NCI-H2196 treated with DMSO at 0.1 percent for 48 hours (cell line): ENCODE results near the gene RBM26.

Experiments
- DNase-seq: peaks from one replicate; lab custom pipeline; 2025; ENCODE audit not compliant: unreplicated experiment; lab: John Stamatoyannopoulos, UW

Gene RBM26, protein sequence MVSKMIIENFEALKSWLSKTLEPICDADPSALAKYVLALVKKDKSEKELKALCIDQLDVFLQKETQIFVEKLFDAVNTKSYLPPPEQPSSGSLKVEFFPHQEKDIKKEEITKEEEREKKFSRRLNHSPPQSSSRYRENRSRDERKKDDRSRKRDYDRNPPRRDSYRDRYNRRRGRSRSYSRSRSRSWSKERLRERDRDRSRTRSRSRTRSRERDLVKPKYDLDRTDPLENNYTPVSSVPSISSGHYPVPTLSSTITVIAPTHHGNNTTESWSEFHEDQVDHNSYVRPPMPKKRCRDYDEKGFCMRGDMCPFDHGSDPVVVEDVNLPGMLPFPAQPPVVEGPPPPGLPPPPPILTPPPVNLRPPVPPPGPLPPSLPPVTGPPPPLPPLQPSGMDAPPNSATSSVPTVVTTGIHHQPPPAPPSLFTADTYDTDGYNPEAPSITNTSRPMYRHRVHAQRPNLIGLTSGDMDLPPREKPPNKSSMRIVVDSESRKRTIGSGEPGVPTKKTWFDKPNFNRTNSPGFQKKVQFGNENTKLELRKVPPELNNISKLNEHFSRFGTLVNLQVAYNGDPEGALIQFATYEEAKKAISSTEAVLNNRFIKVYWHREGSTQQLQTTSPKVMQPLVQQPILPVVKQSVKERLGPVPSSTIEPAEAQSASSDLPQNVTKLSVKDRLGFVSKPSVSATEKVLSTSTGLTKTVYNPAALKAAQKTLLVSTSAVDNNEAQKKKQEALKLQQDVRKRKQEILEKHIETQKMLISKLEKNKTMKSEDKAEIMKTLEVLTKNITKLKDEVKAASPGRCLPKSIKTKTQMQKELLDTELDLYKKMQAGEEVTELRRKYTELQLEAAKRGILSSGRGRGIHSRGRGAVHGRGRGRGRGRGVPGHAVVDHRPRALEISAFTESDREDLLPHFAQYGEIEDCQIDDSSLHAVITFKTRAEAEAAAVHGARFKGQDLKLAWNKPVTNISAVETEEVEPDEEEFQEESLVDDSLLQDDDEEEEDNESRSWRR

DNA sequence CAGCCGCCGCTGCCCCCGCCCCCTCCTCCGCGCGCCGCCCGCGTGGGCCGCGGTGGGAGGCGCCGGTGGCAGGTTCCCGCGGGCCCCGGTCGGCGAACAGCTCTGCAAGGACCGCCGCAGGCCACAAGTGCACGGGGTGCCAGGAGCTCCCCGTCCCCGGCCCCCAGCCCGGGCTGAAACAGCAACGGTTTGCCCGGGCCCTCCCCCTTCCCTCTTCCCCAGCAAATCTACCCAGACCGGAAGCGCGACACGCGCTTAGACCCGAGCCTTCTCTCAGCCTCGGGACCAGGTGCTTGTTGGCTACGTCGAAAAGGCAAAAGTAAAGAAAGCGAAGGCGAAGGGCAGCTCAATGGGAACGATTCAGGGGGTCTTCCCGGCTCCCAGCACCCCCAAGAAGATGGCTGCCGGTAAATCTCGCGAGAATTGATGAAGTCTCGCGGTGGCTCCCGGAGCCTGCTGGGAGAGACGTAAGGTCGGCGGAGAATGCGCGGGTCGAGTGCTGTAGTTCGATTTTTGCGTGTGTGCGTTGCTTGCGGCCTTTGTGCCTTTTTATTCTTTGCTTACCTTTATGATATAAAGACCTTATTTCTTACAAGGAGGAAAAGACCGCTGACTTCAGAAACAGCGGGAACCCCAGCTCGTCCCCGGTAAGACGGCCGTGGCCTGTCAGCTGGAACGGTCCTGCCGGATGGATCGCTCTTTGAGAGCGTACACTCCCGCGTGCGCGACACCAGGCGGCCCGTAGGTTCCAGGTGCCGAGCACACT is at the start of gene RBM26:
Gene RBM26, minus strand, starts transcription at position 425 of the 766 bp plus-strand sequence. CDS start 481 bp downstream, outside the sequence.
- peak; percentile 6 for DNase-seq

DNA sequence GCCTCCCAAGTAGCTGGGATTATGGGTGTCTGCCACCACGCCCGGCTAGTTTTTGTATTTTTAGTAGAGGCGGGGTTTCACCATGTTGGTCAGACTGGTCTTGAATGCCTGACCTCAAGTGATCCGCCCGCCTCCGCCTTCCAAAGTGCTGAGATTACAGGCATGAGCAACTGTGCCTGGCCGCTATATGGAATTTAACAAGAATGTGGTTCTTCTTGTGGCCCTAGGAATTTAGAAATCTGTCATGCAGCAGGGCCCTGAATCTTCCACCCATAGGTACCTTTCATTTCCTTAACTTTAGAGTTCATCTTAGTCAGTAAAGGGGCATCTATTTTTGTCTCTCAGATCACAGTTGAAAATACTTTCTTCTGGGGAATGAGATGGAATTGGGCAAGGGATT is 49.3 kb upstream of the RBM26 start:
- no peak for DNase-seq

DNA sequence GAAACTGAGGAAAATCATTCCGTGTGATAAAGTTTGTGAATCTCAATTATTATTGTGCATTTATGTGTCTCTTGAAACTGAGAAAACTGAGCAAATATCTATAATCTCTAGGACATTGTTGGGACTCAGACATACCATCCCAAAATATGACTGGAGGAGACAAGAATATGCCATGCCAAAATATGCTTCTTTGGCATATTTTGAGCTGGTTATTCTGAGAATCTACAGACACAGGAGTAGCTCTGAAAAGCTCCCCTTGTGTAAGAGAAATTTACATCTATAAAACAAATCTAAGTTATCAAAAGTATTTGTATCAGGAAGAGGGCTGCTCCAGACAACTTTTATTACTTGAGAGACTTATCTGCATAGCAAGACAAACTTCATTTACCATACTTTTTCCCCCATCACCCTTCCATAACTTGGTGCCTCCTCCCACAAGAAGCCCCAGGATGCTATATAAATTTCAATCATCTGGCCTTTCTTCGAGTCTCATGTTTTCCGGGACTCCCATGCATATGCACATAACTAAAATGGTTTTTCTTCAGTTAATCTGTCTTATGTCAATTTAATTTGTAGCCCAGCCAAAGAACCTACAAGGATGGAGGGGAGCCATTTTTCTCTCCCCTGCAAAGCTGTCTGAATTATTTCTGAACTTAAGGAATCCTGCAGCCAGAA is 46.3 kb upstream of the RBM26 start:
- DNase-seq = no peak

DNA sequence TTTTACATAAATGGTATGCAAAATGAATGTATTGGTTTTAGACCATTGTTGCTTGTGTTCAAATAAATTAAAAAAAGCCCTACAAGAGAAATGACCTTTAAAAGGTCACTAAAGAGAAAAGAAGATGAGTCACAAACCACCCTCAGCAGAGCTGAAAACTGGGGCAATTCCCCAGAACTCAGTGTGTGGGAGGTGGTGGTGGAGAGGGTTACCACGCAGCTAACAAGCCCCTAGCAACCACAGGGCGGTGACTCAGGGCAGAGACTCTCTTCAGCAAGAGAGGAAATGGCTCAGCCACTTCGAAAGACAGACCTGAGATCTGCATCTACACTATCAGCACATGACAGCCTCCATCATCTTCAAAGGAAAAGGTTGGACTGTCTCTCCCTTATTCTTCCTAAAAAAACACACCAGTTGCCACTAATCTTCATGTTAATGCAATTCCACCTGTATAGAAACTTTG is 45.5 kb upstream of the RBM26 start:
- no peak for DNase-seq

DNA sequence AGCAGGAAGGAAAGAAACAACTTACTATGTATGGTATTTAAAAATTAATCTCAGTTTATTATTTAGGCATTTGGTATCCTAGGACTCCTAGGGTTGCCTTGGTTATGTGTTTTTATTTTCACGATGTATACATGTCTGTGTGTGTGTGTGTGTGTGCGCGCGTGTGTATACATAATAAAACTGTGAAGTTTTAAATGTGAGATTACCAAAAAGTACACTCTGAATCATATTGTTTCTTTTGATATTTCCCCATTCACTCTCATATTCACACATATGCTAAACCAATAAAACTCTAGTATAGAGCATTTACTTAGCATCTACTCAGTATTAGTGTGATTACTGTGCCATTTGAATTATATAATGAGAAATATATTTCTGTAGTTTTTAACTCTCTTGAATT is 44.1 kb upstream of the RBM26 start:
- no peak for DNase-seq

DNA sequence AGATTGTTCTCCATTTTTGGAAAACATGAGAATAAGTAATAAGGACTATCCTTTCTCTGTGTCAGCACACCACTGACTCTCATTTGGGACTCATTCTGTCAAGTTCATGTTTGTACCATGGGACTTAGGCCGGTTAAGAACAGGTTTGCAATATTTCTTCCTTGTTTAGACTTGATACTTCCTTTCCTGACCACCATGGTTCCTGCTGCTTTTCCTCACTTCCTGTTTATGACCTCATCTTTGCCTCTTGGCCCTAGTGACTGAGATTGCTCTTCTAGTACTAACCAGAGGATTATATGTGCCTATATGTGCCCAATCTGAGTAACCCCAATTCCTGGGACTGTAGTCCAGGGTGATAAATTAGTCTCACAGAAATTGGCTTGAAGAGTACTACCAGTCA is 42.4 kb upstream of the RBM26 start:
- no peak for DNase-seq

DNA sequence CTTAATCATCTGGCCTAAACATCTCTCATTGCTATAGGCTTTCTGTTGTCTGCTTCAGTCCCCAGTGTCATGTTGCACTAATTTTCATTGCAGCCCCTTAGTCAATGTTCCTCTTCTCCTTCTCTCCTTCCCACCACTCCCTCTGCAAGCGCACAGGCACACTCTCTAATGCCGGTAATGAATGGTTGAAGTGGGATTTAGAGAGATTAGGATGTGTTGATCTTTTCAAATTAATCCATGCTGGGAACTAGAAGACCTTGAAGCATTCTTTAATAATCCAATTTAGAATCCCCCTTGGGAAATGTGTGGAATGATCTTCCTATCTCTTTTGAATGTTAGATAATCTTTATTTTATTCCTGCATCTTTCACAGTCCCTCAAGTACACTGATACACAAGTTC is 41.7 kb upstream of the RBM26 start:
- no peak for DNase-seq

DNA sequence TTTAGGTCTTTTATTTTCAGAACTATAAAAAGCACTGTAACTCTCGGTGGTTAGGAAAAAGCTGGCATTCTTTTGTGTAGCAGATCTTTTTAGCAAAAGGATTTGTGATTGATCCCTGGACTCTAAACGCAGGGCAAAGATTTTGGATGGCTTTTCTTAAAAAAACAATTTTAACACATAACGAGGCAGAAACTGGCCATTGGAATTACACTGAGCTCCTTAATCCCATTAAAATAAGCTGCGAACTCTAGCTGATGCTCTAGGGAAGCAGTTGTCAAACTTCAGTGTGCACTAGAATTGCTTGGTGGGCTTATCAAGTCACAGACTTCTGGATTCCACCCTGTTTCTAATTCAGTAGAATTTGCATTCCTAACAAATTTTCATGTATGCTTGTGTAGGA is 41.1 kb upstream of the RBM26 start:
- DNase-seq = no peak

DNA sequence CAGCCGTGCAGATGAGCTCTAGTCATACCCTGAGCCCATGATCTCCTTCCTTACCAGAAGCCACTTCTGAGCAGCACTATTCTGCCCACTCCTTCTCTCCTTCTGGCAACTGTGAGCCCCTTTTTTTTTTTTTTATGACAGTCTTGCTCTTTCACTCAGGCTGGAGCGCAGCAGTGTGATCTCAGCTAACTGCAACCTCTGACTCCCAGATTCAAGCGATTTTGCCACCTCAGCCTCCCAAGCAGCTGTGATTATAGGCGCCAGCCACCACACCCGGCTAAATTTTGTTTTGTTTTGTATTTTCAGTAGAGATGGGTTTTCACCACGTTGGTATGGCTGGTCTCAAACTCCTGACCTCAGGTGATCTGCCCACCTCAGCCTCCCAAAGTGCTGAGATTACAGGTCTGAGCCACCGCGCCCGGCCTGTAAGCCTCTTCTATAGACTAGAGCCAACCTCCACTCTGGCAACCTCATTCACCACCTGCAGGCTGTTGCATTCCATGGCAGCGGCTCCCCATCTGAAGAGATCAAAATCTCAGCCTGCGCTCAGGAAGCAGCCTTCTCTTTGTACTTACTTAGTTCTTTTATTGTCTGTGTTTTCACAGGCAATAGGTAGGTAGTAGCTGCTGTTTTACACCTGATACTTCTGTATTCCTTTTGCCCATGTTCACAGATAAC is 40.1 kb upstream of the RBM26 start:
- DNase-seq = no peak

DNA sequence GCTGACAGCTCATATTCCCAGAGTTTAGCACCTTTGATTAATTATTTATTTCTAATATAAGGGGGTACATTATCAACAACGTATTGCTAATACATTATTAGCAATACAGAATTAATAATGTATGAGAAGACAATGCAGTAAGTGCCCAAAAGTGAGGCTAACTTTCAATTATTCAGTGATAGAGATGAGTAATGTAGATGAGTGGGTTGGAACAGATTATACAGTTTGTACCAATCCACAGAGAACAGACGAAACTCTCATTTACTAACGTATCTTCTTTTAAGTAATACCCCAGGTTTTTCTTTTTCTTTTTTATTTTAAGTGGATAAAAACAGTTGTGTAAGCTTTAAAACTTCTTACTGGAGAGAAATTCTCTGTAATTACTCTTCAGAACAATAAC is 36.7 kb upstream of the RBM26 start:
- DNase-seq = no peak

DNA sequence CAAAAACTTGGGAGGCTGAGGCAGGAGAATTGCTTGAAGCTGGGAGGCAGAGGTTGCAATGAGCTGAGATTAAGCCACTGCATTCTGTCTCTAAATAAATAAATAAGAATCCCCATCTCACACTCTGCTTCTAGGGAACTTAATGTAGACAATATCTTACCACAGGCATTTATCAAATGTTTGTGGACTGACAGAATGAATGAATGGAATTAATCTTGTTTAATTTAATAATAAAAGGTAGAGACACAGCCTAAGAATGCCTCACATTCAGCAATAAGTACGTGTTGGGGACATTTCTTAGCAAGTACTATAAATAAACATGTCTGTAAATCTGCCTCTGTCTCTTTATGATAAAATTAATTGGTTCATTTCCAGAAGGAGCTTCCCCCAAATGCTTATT is 36.2 kb upstream of the RBM26 start:
- no peak for DNase-seq

DNA sequence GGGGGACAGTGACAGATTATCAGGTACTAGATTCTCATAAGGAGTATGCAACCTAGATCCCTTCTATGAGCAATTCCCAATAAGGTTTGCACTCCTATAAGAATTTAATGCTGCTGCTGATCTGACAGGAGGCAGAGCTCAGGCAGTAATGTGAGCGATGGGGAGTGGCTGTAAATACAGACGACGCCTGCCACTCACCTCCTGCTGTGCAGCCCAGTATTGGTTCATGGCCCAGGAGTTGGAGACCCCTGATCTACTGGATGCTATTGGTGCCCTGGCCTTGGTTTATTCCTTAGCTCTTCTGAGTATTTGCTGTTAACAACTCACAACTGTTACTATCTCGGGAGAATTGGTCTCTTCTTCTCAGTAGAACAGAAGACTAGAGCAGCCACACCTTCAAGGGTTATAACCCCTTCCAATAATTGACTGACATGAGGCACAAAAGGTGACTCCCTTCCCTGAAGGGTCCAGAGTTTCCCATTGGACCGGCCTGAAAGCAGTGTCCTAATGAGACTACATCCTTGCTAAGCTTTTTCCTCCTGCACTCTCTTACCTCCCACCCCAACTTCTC is 35.0 kb upstream of the RBM26 start:
- no peak for DNase-seq

DNA sequence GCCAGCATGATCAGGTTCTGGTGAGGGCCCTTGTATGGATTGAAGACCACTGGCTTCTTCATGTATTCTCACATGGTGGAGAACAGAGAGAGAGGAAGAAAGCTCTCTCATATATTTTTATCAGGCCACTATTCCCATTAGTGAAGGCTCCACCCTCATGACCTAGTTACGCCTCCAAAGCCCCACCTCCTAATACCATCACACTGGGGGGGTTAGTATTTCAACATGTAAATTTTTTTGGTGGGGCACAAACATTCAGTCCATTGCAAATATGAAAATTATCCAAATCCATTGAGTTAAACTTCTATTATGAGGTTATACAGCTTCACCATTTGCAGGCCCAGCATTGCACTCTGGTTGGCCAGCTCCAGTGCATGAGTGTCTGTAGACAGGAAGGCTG is 33.2 kb upstream of the RBM26 start:
- DNase-seq = no peak

DNA sequence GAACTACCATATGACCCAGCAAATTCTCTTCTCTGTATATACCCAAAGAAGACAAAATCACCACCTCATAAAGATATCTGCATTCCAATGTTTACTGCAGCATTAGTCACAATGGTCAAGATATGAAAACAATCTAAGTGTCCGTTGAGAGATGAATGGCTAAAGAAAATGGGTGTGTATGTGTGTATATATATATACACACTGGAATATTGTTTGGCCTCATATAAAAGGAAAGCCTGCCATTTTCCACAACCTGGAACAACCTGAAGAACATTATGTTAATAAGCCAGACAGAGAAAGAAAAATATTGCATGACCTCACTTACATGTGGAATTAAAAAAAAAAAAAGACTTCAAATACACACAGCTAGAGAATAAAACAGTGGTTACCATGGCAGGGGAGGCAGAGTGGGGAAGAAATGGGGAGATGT is 29.5 kb upstream of the RBM26 start:
- DNase-seq = no peak

DNA sequence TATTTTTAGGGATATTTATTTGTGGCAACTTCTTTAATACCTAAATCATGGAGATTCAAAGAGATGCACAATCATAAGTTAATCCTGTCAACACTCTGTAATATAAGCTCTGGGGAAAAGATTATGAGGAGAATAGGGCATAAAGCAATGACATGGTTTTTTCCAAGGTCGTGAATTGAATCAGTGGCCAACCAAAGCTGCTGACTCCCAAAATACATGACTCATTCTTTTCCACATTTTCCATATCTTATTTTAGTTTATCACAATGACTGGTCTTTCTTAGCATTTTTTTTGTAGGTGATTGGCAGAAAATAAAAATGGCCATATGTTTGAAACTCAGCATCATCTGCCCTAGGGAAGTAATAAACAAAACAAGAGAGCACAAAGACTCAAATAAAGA is 28.5 kb upstream of the RBM26 start:
- no peak for DNase-seq

DNA sequence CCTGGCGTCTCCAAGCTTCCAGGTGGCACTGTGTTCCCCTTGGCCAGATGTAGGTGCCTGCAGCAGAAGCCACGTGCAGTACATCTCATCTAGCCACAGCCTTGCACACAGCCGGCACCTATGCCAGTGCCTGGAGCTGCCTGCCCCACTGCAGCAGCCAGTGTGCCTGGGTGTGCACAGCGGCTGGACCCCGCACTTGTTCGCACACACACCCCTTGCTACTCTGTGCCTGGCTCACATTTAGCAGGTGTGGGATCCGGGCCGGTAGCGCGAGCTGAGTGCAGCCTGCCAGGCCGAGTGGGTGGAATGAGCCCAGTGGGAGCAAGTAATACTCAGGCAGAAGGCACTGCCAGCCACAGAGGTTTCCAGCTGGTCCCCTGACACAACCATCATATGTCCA is 26.9 kb upstream of the RBM26 start:
- no peak for DNase-seq

DNA sequence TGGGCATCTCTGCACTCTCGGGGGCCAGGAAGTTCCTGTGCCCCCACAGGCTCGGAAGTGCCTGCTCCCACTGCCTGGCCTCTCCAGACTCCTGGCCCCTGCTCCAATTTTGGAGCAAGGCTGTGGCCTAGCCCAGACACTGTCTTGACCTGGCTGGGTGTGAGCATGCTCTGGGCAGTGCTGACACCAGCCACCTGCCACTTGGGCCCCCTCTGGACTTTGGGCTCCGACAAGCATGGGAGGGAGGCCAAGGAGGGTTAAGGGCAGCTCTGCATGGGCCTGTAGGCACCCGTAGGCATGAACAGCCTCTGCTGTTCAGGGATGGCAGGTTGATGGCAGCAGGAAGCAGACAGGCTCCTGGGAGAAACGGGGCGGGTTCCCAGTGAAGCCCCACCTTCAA is 26.0 kb upstream of the RBM26 start:
- no peak for DNase-seq

DNA sequence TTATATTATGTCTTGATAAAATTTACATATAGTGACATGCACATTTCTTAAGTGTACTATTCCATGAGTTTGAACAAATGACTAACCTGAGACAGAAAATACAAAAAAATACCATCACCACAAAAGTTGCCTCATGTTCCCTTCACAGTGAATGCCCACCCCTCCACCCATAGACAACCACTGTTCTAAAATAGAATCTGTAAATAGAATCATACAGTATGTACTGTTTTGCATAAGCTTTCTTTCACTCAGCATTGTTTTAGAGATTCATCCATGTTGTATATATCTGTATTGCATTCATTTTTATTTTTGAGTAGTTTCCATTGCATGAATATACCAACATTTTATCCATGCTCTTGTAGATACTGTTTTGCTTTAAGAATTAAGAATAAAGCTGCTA is 23.3 kb upstream of the RBM26 start:
- DNase-seq = no peak

DNA sequence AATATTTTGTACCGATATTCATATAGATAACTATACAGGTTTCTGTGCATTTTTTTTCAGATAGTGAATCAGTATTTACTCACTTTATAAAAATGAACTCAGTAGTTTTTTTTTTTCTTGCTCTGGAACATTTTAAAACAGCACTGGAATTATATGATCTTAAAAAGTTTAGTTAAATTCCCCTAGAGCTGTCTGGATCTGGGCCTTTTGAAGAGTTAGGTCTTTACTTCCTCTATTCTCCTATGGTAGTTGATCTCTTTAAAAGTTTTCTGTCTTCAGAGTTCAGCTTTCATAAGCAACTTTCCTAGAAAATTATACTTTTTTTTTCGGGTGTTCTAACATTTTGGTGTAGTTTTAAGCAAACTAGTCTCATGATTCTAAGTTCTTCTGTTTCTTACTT is 21.8 kb upstream of the RBM26 start:
- DNase-seq = no peak

DNA sequence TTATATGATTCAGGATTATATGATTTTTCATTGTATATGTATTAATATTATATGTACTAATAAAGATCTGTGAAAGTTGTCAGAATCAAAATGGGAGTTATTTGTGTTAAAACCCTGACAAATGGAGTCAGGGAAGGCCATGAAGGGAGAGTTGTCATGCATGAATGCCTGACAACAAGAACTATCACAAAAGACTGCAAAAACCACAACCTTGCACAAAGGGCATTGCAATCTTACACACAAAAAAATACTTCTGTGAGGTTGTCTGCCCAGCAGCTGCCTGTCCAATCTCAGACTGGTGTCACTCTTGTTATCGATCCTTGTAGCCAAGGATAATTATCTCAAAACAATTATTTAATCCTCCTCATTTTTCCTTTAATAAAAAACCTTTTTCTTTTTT is 21.2 kb upstream of the RBM26 start:
- DNase-seq = no peak
